SK-N-SH (cell line): ENCODE data around the gene SUPT3H. TPM values are rescaled to one million over a fixed set of nuclear protein-coding genes. Genes with fewer than 3 reads are reported as not detected.
A peak's percentile ranks its signal among the peaks of the same experiment; 100 is the strongest.

Experiments used
- CTCF ChIA-PET: fragments of 300-600, 350-600 bp; formaldehyde crosslinking; extraction: SDS; loops from one replicate; lab custom pipeline; 2021; lab: Yijun Ruan, JAX
- POLR2A ChIA-PET: fragments of 350-600 bp; sonication (Branson Sonifier 250); formaldehyde crosslinking; extraction: SDS; loops from one replicate; lab custom pipeline; 2020; ENCODE audit warnings: antibody characterized with exemption, inconsistent platforms; lab: Yijun Ruan, JAX
- DNase-seq: peaks from one replicate; pipeline ENCODE4 v3.0.0; 2012
- H2AFZ ChIP-seq: fragments of 200-600 bp; sonication (generic); 2 replicates; pipeline ENCODE4 v1.8.1; 2016; ENCODE audit warnings: antibody characterized with exemption, mild to moderate bottlenecking, low read depth
- H3F3A ChIP-seq: fragments of 200-600 bp; sonication (generic); replicated peaks from 2 replicates; pipeline ENCODE3; 2016; ENCODE audit warnings: antibody characterized with exemption, mild to moderate bottlenecking; ENCODE audit not compliant: insufficient read depth
- H3K27ac ChIP-seq, 2 experiments: fragments of 200-500 bp in 1 of 2; fragments of 200-600 bp in 1 of 2; sonication (Bioruptor generic) in 1 of 2; sonication (generic), shearing (Covaris generic) in 1 of 2; 2 replicates each; pipeline versions ENCODE4 v1.5.1 to v1.6.1; 2014 to 2016; ENCODE audit warnings: low read depth in 2 of 2, inconsistent platforms in 1 of 2, low read length in 1 of 2, mild to moderate bottlenecking in 1 of 2, mixed read lengths in 1 of 2
- H3K27me3 ChIP-seq: fragments of 200-600 bp; sonication (generic), shearing (Covaris generic); 2 replicates; pipeline ENCODE4 v1.6.1; 2016; ENCODE audit warnings: mixed run types; ENCODE audit not compliant: insufficient read depth
- H3K36me3 ChIP-seq, 2 experiments: fragments of 200-500 bp in 1 of 2; fragments of 200-600 bp in 1 of 2; sonication (Bioruptor generic) in 1 of 2; sonication (generic) in 1 of 2; replicated peaks in 1 of 2; 2 replicates each; pipeline versions ENCODE3 to v1.5.1; 2014 to 2016; ENCODE audit warnings: low read length in 1 of 2, mild to moderate bottlenecking in 1 of 2; ENCODE audit not compliant: insufficient read depth in 2 of 2, control insufficient read depth in 1 of 2
- H3K4me1 ChIP-seq, 2 experiments: fragments of 200-500 bp in 1 of 2; fragments of 200-600 bp in 1 of 2; sonication (Bioruptor generic) in 1 of 2; sonication (generic), shearing (Covaris generic) in 1 of 2; 2 replicates each; pipeline versions ENCODE4 v1.5.1 to v1.6.1; 2014 to 2016; ENCODE audit warnings: low read depth in 1 of 2, low read length in 1 of 2, mixed run types in 1 of 2; ENCODE audit not compliant: insufficient read depth in 2 of 2, control insufficient read depth in 1 of 2
- H3K4me2 ChIP-seq: fragments of 200-600 bp; sonication (generic), shearing (Covaris generic); 2 replicates; pipeline ENCODE4 v1.6.1; 2017; ENCODE audit warnings: mixed run types
- H3K4me3 ChIP-seq, 2 experiments: fragments of 200-500 bp in 1 of 2; fragments of 200-600 bp in 1 of 2; sonication (Bioruptor generic) in 1 of 2; sonication (generic), shearing (Covaris generic) in 1 of 2; 2 replicates each; pipeline versions ENCODE4 v1.5.1 to v1.8.1; 2014 to 2016; ENCODE audit warnings: low read depth in 2 of 2, inconsistent platforms in 1 of 2, low read length in 1 of 2, mild to moderate bottlenecking in 1 of 2, mixed read lengths in 1 of 2, moderate library complexity in 1 of 2
- H3K79me2 ChIP-seq: fragments of 200-600 bp; sonication (generic); 2 replicates; pipeline ENCODE4 v1.8.1; 2017; ENCODE audit warnings: mild to moderate bottlenecking; ENCODE audit not compliant: insufficient read depth
- H3K9ac ChIP-seq: fragments of 200-600 bp; sonication (generic); 2 replicates; pipeline ENCODE4 v1.6.1; 2017; ENCODE audit warnings: mixed run types
- H3K9me2 ChIP-seq: fragments of 200-600 bp; sonication (generic); 2 replicates; pipeline ENCODE4 v1.6.1; 2017; ENCODE audit warnings: mixed run types
- H3K9me3 ChIP-seq: fragments of 200-600 bp; sonication (generic); 2 replicates; pipeline ENCODE4 v1.6.1; 2017; ENCODE audit warnings: mixed run types, mild to moderate bottlenecking, moderate library complexity
- H4K20me1 ChIP-seq: fragments of 200-600 bp; sonication (generic); 2 replicates; pipeline ENCODE4 v1.6.1; 2017; ENCODE audit warnings: mild to moderate bottlenecking, mixed run types; ENCODE audit not compliant: insufficient read depth
- CHD2 ChIP-seq: fragments of 150-350 bp; IDR thresholded peaks from 2 replicates; pipeline ENCODE4 v1.6.1; 2018; ENCODE audit warnings: low read length; ENCODE audit not compliant: partially characterized antibody
- ELF1 ChIP-seq: IDR thresholded peaks from 2 replicates; pipeline ENCODE4 v1.4.0; 2012
- EZH2phosphoT487 ChIP-seq: fragments of 200-600 bp; sonication (generic); IDR thresholded peaks from 2 replicates; pipeline ENCODE4 v1.6.1; 2017; ENCODE audit warnings: low read depth, mixed run types, mild to moderate bottlenecking, antibody characterized with exemption, moderate library complexity, borderline replicate concordance
- FOXM1 ChIP-seq: IDR thresholded peaks from 2 replicates; pipeline ENCODE4 v1.4.0; 2012; ENCODE audit warnings: low read depth, mild to moderate bottlenecking
- GABPA ChIP-seq: IDR thresholded peaks from 2 replicates; pipeline ENCODE4 v1.4.0; 2012; ENCODE audit warnings: low read depth, mild to moderate bottlenecking
- GATA2 ChIP-seq: sonication (generic); formaldehyde crosslinking; IDR thresholded peaks from 2 replicates; pipeline ENCODE4 v1.5.0; 2020; ENCODE audit warnings: mild to moderate bottlenecking, missing genetic modification reagents
- JUND ChIP-seq: IDR thresholded peaks from 2 replicates; pipeline ENCODE4 v1.4.0; 2012
- NFIC ChIP-seq: IDR thresholded peaks from 2 replicates; pipeline ENCODE4 v1.4.0; 2012; ENCODE audit warnings: borderline replicate concordance
- POLR2AphosphoS5 ChIP-seq: IDR thresholded peaks from 2 replicates; pipeline ENCODE4 v1.6.1; 2012; ENCODE audit warnings: low read depth, low read length
- RAD21 ChIP-seq: IDR thresholded peaks from 2 replicates; pipeline ENCODE4 v1.6.1; 2012; ENCODE audit warnings: mild to moderate bottlenecking, low read length
- RCOR1 ChIP-seq: fragments of 150-350 bp; IDR thresholded peaks from 2 replicates; pipeline ENCODE4 v1.6.1; 2017; ENCODE audit warnings: antibody characterized with exemption, low read length
- RXRA ChIP-seq: IDR thresholded peaks from 2 replicates; pipeline ENCODE4 v1.4.0; 2012; ENCODE audit warnings: low read depth, mild to moderate bottlenecking, borderline replicate concordance
- SIN3A ChIP-seq: IDR thresholded peaks from 2 replicates; pipeline ENCODE4 v1.6.1; 2012; ENCODE audit warnings: low read depth, mild to moderate bottlenecking, low read length, moderate library complexity, borderline replicate concordance
- SMC3 ChIP-seq: IDR thresholded peaks from 2 replicates; pipeline ENCODE4 v1.6.1; 2012; ENCODE audit warnings: low read depth, low read length, improper control_type of control experiment
- TCF12 ChIP-seq: IDR thresholded peaks from 2 replicates; pipeline ENCODE4 v1.4.0; 2012
- WGBS: methylation state at CpG from one replicate; pipeline ENCODE4 v1.1.6; 2017; ENCODE audit warnings: low lambda C conversion rate; 5-methylcytosine and 5-hydroxymethylcytosine counted together
- polyA plus RNA-seq, 3 experiments: library from polyadenylated mRNA; depleted of rRNA; stranded (reverse); fragments of >200 nt; gene quantifications; 2 replicates each; pipeline ENCODE4 v1.2.3, GENCODE V29; 2012
- TF ChIP-seq, protein P1 (sequence below): IDR thresholded peaks from 2 replicates; pipeline ENCODE4 v1.4.0; 2012; ENCODE audit warnings: low read depth
- TF ChIP-seq, protein P2 (sequence below): fragments of 200-600 bp; sonication (generic); IDR thresholded peaks from 2 replicates; pipeline ENCODE4 v1.6.1; 2017; ENCODE audit warnings: antibody characterized with exemption, mild to moderate bottlenecking, moderate library complexity
- TF ChIP-seq, protein P3 (sequence below): IDR thresholded peaks from 2 replicates; pipeline ENCODE4 v1.4.0; 2012; ENCODE audit warnings: low read depth, borderline replicate concordance
- TF ChIP-seq, protein P4 (sequence below): IDR thresholded peaks from 2 replicates; pipeline ENCODE4 v1.4.0; 2012; ENCODE audit warnings: low read depth, borderline replicate concordance
- TF ChIP-seq, protein P5 (sequence below): fragments of 150-350 bp; IDR thresholded peaks from 2 replicates; pipeline ENCODE4 v1.6.1; 2017; ENCODE audit warnings: antibody characterized with exemption, low read length, low read depth, borderline replicate concordance

Gene SUPT3H
- polyA plus RNA-seq, 1 of the 3 experiments (the other 2 are of a cell fraction): 10.9 TPM

DNA sequence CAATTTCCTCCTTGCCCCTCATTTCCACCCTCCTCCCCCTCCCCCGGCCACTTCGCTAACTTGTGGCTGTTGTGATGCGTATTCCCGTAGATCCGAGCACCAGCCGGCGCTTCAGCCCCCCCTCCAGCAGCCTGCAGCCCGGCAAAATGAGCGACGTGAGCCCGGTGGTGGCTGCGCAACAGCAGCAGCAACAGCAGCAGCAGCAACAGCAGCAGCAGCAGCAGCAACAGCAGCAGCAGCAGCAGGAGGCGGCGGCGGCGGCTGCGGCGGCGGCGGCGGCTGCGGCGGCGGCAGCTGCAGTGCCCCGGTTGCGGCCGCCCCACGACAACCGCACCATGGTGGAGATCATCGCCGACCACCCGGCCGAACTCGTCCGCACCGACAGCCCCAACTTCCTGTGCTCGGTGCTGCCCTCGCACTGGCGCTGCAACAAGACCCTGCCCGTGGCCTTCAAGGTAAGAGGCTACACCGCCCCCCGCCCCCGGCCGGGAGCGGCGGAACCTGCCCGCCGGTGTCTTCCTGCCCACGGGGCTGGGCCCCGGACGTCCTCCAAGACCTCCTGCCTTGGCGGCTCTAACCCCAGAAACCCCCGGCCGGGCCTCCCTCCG, 44.9 kb upstream of the SUPT3H start:
- no peaks in the 10 kb centered on the region for H4K20me1 ChIP-seq
- peak overlapping the region; percentile 93 for H3K4me2 ChIP-seq
- H3K9ac ChIP-seq: peak overlapping the region; percentile 78
- H3F3A ChIP-seq: peaks cover 3% of the 10 kb centered on the region
- peaks cover 46% of the 10 kb centered on the region for H3K79me2 ChIP-seq
- WGBS: under 1% methylated on average over 19 of the region's 55 CpGs
- H3K36me3 ChIP-seq: no peaks in the 10 kb centered on the region
- H3K4me1 ChIP-seq: peaks cover 7 to 18% of the 10 kb centered on the region in 2 experiments; a peak in 2 of 4 replicates
- TF ChIP-seq, protein P1, sequence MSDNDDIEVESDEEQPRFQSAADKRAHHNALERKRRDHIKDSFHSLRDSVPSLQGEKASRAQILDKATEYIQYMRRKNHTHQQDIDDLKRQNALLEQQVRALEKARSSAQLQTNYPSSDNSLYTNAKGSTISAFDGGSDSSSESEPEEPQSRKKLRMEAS: no peak
- TF ChIP-seq GATA2 (CRISPR knock-in tag) (no peak), RAD21 (no peak), SIN3A (no peak), NFIC (no peak), SMC3 (no peak), CHD2 (no peak), POLR2AphosphoS5 (no peak), ELF1 (no peak), GABPA (no peak), RCOR1 (no peak), FOXM1 (no peak), RXRA (no peak), JUND (no peak), TCF12 (no peak), EZH2phosphoT487 (no peak)
- TF ChIP-seq, protein P2, sequence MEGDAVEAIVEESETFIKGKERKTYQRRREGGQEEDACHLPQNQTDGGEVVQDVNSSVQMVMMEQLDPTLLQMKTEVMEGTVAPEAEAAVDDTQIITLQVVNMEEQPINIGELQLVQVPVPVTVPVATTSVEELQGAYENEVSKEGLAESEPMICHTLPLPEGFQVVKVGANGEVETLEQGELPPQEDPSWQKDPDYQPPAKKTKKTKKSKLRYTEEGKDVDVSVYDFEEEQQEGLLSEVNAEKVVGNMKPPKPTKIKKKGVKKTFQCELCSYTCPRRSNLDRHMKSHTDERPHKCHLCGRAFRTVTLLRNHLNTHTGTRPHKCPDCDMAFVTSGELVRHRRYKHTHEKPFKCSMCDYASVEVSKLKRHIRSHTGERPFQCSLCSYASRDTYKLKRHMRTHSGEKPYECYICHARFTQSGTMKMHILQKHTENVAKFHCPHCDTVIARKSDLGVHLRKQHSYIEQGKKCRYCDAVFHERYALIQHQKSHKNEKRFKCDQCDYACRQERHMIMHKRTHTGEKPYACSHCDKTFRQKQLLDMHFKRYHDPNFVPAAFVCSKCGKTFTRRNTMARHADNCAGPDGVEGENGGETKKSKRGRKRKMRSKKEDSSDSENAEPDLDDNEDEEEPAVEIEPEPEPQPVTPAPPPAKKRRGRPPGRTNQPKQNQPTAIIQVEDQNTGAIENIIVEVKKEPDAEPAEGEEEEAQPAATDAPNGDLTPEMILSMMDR: no peak
- TF ChIP-seq, protein P3, sequence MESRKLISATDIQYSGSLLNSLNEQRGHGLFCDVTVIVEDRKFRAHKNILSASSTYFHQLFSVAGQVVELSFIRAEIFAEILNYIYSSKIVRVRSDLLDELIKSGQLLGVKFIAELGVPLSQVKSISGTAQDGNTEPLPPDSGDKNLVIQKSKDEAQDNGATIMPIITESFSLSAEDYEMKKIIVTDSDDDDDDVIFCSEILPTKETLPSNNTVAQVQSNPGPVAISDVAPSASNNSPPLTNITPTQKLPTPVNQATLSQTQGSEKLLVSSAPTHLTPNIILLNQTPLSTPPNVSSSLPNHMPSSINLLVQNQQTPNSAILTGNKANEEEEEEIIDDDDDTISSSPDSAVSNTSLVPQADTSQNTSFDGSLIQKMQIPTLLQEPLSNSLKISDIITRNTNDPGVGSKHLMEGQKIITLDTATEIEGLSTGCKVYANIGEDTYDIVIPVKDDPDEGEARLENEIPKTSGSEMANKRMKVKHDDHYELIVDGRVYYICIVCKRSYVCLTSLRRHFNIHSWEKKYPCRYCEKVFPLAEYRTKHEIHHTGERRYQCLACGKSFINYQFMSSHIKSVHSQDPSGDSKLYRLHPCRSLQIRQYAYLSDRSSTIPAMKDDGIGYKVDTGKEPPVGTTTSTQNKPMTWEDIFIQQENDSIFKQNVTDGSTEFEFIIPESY: no peak
- TF ChIP-seq, protein P4, sequence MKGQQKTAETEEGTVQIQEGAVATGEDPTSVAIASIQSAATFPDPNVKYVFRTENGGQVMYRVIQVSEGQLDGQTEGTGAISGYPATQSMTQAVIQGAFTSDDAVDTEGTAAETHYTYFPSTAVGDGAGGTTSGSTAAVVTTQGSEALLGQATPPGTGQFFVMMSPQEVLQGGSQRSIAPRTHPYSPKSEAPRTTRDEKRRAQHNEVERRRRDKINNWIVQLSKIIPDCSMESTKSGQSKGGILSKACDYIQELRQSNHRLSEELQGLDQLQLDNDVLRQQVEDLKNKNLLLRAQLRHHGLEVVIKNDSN: no peak
- TF ChIP-seq, protein P5, sequence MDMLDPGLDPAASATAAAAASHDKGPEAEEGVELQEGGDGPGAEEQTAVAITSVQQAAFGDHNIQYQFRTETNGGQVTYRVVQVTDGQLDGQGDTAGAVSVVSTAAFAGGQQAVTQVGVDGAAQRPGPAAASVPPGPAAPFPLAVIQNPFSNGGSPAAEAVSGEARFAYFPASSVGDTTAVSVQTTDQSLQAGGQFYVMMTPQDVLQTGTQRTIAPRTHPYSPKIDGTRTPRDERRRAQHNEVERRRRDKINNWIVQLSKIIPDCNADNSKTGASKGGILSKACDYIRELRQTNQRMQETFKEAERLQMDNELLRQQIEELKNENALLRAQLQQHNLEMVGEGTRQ: no peak
- no peaks in the 10 kb centered on the region for H3K9me3 ChIP-seq
- 0 out of 2 replicates have a peak, but pooled peaks cover 3% of the 10 kb centered on the region for H3K9me2 ChIP-seq
- H3K4me3 ChIP-seq: peak overlapping the region; percentile 61 to 89
- ChIA-PET CTCF (interaction anchor here (1.5 kb wide), 1 partner anchor 767 kb away, joined by 12 read pairs; no protein-coding TSS in a partner anchor), POLR2A (no interaction called here)
- H3K27ac ChIP-seq: peak overlapping the region in 1 of 2 experiments; percentile 48; a peak in 2 of 4 replicates
- H2AFZ ChIP-seq: peak overlapping the region; percentile 85
- DNase-seq: peak; percentile 56
- no peaks in the 10 kb centered on the region for H3K27me3 ChIP-seq
